ENCODE results near the gene LHX4. TPM values are rescaled to one million over a fixed set of nuclear protein-coding genes. Genes with fewer than 3 reads are reported as not detected.

The LHX4 gene
- total RNA-seq, 2 donors from 2014 or later: not detected

DNA sequence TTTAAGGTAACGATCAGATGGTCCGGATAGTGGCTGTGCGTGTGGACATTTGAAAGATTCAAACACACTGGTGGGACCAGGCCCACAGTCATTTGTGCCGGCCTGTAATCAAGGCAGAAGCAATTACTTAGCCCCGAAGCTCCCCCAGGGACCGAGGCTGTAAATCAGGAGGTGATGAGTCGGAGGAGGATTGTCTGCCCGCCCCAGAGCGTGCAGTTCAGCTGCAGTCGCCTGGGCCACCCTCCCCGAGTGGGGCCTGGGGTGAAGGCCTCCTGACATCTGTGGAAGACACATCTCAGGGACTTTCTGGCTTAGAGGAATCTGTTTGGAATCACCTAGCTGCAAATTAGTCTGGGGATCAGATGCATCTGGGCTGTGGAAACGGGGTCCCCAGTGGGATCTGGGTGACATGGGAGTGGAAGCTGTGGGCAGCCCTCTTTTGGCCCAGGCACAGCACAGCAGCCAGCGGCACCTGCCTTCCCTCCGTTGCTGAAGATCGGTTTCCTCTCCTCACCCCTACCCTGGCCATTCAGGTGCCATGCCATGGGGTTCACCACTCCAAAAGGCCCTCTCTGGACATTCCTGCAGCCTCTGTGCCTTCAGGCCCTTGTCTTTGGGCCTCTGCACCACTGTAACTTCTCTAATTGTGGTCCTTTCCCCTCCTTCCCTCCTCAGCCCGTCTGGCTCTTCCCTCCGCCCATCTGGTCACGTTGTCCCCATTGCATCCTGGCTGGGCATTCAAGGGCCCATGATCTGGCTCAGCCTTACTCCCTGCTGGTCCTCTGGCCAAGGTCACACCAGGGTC lies 25.7 kb downstream of the LHX4 start:
- ATAC-seq: no peak
- Mint-ChIP-seq H3K4me1 (peaks cover 9% of the 10 kb centered on the region), H3K27ac (no peak overlapping the region), H3K27me3 (peaks cover 71% of the 10 kb centered on the region), H3K4me3 (no peak overlapping the region), H3K36me3 (ENCODE audit: low read depth) (peaks cover 3% of the 10 kb centered on the region)
- no peak for DNase-seq
- H3K9me3 ChIP-seq (ENCODE audit: control insufficient read depth, low read length, poor library complexity, severe bottlenecking): no peaks in the 10 kb centered on the region

DNA sequence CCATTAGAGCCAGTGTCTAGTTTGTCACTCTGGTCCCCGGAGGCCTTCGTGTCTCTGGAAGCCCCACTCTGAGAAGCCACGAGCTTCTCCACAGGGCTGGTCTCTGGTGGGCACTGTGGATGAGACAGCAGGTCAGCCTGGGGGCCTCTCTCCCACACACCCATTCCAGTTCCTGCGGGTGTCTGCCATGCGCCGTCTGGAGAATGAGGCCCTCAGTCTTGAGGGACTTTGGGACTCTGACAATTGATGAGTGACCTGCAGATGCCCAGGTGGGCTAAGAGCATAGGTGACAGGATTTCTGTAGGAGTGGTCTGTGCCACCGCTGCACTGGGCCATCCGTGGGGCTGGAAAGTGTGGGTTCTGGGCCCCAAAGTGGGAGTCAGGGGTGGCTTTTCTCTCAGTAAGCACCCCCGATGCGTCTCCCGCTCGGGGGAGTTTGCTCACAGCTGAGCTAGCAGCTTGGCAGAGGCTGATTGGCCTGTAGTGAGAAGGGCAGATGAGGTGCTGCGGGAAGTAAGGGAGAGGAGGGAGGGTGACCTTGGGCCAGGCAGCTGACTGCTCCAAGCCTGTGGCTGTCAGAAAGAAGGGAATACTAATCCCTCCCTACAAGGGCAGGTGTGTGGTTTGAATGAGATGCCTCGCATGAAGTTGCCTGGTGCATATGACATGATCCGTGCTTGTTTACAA lies 26.4 kb downstream of the LHX4 start:
- Mint-ChIP-seq H3K27me3 (peaks cover 65% of the 10 kb centered on the region), H3K27ac (no peak overlapping the region)
- DNase-seq: no peak

DNA sequence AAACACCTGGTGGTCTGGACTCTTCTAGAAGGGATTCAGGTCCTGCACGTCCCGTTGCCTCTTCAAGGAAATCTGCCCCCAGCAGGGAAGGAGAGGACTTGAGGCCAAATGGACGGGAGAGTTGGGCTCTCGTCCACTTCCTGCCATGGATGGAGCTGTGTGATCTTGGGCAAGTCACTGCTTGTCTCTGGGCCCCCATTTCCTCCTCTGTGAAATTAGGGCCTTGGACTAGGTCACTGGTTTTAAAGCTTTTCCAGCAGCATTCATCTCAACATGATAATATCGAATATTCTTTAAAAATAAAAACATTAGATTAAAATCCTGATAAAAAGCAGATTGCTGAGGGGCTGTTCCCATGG lies 26.9 kb downstream of the LHX4 start:
- DNase-seq (no peak), ATAC-seq (no peak)
- H3K9me3 ChIP-seq (ENCODE audit: control insufficient read depth, low read length, poor library complexity, severe bottlenecking): no peaks in the 10 kb centered on the region
- peaks cover 3% of the 10 kb centered on the region for H3K36me3 Mint-ChIP-seq (ENCODE audit: low read depth)
- no peak overlapping the region for H3K4me3 Mint-ChIP-seq
- H3K27me3 Mint-ChIP-seq: peaks cover 59% of the 10 kb centered on the region
- H3K4me1 Mint-ChIP-seq: peaks cover 9% of the 10 kb centered on the region
- no peak overlapping the region for H3K27ac Mint-ChIP-seq

More for the DNA sequence above, 26.4 kb downstream of the LHX4 start:
- peaks cover 3% of the 10 kb centered on the region for H3K36me3 Mint-ChIP-seq (ENCODE audit: low read depth)
- ATAC-seq: no peak
- no peak overlapping the region for H3K4me3 Mint-ChIP-seq
- H3K9me3 ChIP-seq (ENCODE audit: control insufficient read depth, low read length, poor library complexity, severe bottlenecking): no peaks in the 10 kb centered on the region
- peaks cover 9% of the 10 kb centered on the region for H3K4me1 Mint-ChIP-seq

DNA sequence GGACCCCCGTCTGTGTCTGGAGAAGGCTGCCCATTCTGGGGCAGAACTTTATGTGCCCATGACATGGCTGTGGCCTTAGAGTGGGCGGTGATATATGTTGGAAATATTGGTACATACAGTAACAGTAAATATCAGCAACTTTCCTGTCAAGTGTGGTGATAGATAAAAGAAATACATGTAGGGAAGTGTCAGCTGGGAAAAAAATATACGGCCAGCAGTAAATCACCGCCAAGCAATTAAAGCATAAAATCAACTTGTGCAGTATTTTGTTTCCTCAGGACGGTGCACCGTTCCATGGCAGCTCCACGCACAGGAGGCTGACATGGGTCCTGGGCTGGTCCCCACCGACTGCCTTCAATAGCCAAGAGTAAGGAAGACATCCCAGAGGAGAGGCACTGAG lies 27.4 kb downstream of the LHX4 start:
- Mint-ChIP-seq H3K4me1 (peaks cover 8% of the 10 kb centered on the region), H3K4me3 (no peak overlapping the region), H3K27me3 (peaks cover 55% of the 10 kb centered on the region), H3K36me3 (ENCODE audit: low read depth) (peaks cover 3% of the 10 kb centered on the region), H3K27ac (no peak overlapping the region)
- DNase-seq (no peak), ATAC-seq (no peak)
- H3K9me3 ChIP-seq (ENCODE audit: control insufficient read depth, low read length, poor library complexity, severe bottlenecking): no peaks in the 10 kb centered on the region

DNA sequence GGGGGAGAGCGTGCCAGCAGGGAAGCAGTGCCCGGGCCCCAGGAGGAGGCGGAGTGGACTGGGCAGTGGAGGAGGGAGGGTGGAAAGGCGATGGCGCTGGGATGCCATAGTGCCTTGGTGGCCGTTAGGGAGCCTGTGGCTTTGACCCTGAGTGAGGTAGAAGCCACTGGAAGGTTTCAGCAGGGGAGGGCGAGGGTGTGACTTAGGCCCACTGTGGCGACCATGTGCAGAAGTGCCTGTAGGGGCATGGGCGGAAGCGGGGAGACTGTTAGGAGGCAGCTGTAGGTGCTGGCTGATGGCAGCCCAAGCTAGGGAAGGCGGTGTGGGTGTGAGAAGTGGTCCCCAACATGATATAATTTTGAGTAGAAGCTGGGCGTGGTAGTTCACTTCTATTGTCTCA lies 28.2 kb downstream of the LHX4 start:
- no peaks in the 10 kb centered on the region for H3K36me3 Mint-ChIP-seq (ENCODE audit: low read depth)
- no peaks in the 10 kb centered on the region for H3K9me3 ChIP-seq (ENCODE audit: control insufficient read depth, low read length, poor library complexity, severe bottlenecking)
- DNase-seq: no peak
- H3K4me3 Mint-ChIP-seq: no peak overlapping the region
- H3K27ac Mint-ChIP-seq: no peak overlapping the region
- H3K27me3 Mint-ChIP-seq: peaks cover 46% of the 10 kb centered on the region
- H3K4me1 Mint-ChIP-seq: peaks cover 4% of the 10 kb centered on the region
- no peak for ATAC-seq

DNA sequence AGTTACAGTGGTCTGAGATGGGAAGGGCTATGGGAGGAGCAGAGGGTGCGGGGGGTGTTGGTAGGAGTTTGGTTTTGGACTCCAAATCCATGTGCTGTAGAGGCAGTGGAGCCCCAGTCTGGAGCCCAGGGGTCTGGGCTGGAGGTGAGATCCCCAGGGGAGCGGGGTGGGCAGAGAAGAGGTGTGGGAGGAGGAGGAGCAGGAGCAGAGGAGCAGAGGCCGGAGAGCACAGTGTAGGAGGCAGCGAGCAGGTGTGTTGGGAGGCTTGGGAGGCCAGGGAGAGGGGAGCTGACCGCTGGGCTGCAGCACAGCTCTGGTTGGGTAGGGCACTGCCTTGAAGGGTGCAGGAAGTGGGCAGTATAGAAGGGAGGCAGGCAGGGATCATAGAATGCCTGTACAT lies 28.9 kb downstream of the LHX4 start:
- no peak for DNase-seq
- ATAC-seq: no peak
- Mint-ChIP-seq H3K36me3 (ENCODE audit: low read depth) (no peaks in the 10 kb centered on the region), H3K4me3 (no peak overlapping the region), H3K4me1 (peaks cover 4% of the 10 kb centered on the region), H3K27ac (no peak overlapping the region), H3K27me3 (peaks cover 41% of the 10 kb centered on the region)
- H3K9me3 ChIP-seq (ENCODE audit: control insufficient read depth, low read length, poor library complexity, severe bottlenecking): no peaks in the 10 kb centered on the region

DNA sequence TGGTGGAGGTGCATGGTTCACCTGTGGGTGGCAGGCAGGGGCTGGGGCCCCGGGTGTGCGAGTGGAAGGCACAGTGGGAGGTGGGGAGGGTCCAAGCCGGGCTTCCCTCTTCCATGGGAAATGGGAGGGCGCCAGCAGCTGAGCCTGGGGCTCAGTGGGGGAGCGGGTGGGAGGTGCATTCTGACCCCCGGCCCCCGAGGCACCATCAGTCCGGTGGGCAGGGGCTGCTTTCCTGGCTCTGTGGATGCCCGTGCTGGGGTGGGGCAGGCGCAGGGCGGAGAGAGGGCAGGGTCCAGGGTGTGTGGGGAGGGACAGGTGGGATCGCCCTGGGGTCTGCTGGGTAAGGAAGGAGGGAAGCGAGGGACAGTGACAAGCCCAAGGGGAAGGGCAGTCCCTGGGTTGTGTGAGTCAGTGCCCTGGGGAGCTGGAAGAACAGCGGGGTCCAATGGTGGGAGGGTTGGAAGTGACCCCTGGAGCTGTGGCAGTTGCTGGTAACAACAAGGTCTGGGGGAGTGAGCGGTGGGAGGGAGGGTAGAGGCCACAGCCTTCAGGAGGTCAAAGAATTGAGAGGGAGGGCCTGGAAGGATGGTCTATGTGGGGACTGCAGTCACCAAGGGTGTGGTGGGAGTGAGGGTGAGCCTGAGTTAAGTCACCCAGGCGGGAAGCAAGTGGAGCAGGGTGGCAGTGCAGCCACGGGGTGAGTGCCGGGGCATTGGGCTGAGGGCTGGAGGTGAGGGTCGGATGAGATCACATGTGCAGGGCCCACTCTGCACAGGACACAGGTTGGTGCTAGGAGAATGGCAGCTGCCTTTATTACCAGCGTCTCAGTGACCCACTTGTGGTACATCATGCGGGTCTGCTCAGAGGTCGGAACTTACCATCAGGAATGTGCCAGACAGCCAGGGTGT lies 29.6 kb downstream of the LHX4 start:
- no peak overlapping the region for H3K4me3 Mint-ChIP-seq
- ATAC-seq (no peak), DNase-seq (no peak)
- H3K27ac Mint-ChIP-seq: no peak overlapping the region
- no peaks in the 10 kb centered on the region for H3K9me3 ChIP-seq (ENCODE audit: control insufficient read depth, low read length, poor library complexity, severe bottlenecking)
- peaks cover 4% of the 10 kb centered on the region for H3K4me1 Mint-ChIP-seq
- peaks cover 36% of the 10 kb centered on the region for H3K27me3 Mint-ChIP-seq
- no peaks in the 10 kb centered on the region for H3K36me3 Mint-ChIP-seq (ENCODE audit: low read depth)

DNA sequence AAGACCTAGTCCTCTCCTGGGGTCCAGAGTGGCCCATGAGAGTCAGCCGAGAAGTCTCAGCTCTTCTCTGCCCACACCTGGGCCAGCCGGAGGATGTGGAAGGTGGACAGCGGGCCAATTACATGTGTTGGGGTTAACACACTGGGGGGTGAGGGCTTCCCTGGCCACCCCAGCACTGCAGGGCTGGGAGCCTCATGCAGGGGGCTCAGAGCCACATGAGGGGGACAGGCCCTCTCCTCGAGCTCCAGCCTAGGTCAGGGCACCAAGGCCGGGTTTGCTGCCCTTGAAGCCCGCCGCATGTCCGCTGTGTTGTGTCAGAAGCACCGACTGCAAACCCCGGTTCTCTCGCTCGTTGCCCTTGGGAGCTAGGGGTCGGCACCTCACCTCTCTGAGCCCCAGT lies 30.5 kb downstream of the LHX4 start:
- no peak for ATAC-seq
- DNase-seq: no peak
- no peaks in the 10 kb centered on the region for H3K9me3 ChIP-seq (ENCODE audit: control insufficient read depth, low read length, poor library complexity, severe bottlenecking)
- Mint-ChIP-seq H3K4me1 (peaks cover 7% of the 10 kb centered on the region), H3K36me3 (ENCODE audit: low read depth) (no peaks in the 10 kb centered on the region), H3K4me3 (no peak overlapping the region), H3K27ac (no peak overlapping the region), H3K27me3 (peaks cover 28% of the 10 kb centered on the region)

DNA sequence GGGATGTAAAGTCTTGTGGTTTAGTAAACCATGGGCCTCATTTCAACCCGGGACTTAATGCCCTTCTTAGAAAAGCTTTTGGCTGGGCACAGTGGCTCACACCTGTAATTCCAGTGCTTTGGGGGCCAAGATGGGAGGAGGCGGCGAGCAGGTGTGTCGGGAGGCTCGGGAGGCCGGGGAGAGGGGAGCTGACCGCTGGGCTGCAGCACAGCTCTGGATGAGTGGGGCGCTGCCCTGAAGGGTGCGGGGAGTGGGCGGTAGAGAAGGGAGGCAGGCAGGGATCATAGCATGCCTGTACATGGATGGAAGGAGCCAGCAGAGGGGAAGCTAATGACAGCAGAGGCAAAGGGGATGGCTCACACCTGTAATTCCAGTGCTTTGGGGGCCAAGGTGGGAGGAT lies 31.0 kb downstream of the LHX4 start:
- no peak for ATAC-seq
- H3K27ac Mint-ChIP-seq: no peak overlapping the region
- no peak overlapping the region for H3K4me3 Mint-ChIP-seq
- H3K27me3 Mint-ChIP-seq: peaks cover 23% of the 10 kb centered on the region
- no peaks in the 10 kb centered on the region for H3K36me3 Mint-ChIP-seq (ENCODE audit: low read depth)
- no peak for DNase-seq
- H3K9me3 ChIP-seq (ENCODE audit: control insufficient read depth, low read length, poor library complexity, severe bottlenecking): no peaks in the 10 kb centered on the region
- H3K4me1 Mint-ChIP-seq: peaks cover 7% of the 10 kb centered on the region

DNA sequence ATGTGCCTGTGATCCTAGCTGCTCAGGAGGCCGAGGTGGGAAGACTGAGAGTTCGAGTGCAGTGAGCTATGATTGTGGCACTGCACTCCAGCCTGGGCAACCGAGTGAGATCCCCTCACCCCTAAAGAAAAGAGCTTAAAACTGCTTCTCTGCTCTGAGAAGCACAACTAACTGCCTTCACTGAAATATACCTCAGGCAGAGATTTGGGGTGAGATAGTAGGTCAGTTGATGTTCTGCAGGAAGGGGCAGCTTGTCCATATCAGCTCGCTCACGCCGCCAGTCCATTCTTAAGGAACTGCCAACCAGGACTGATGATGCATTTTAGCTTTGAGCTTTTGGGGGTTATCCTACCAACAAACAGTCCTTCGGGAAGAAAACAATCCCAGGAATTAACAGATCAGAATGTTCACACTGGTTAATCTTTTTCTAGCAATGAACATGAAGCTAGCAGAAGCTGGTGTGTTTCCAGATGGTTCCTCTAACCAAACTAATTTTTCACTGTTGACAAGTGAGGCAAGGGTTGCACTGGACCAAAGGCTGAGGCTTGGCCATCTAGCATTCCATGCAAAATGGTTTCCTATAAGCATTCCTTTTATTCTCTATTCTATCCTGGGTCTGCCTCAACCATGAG lies 31.6 kb downstream of the LHX4 start:
- no peaks in the 10 kb centered on the region for H3K36me3 Mint-ChIP-seq (ENCODE audit: low read depth)
- ATAC-seq (no peak), DNase-seq (no peak)
- H3K27ac Mint-ChIP-seq: no peak overlapping the region
- peaks cover 17% of the 10 kb centered on the region for H3K27me3 Mint-ChIP-seq
- H3K4me3 Mint-ChIP-seq: no peak overlapping the region
- no peaks in the 10 kb centered on the region for H3K9me3 ChIP-seq (ENCODE audit: control insufficient read depth, low read length, poor library complexity, severe bottlenecking)
- H3K4me1 Mint-ChIP-seq: peaks cover 7% of the 10 kb centered on the region

DNA sequence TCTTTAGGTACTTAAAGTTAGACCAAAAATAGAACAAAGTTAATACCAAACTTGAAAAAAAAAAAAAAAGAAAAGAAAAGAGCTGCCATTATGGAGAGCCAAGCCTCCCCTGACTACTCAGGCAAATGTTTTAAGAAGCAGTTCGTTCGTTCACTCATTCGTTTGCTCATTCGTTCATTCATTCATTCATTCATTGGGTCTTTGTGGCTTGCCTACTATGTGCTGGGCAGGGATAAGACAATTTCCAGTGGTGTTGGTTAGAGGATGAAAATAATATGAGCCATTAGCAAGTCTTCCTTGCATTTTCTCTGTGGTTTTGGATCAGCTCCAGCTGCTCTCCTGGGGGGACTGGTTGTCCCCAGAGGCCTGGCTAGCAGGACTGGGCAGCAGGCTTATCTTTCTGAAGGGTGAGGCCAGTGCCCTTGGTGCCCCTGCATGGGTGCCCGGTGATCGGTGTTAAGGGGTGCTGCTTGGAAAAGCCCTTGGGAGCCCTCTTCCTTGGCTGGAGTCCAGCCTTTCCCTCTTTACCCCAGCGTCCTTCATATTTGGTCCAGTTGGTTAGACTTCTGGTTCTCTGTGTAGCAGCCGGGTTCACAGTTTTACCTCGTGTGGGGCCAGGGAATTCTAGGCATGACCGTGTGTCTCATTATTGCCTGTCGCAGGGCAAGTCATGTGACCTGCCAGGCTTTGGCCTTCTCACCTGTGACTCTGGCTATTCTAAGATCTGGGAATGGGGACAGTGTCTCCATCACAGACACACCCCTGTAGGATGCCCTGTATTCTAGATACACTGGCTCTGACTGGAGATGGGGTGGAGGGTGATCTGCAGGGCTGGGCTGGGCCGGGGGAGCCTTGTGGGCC lies 32.8 kb downstream of the LHX4 start:
- no peak overlapping the region for H3K27ac Mint-ChIP-seq
- H3K36me3 Mint-ChIP-seq (ENCODE audit: low read depth): no peaks in the 10 kb centered on the region
- H3K4me3 Mint-ChIP-seq: no peak overlapping the region
- peaks cover 10% of the 10 kb centered on the region for H3K27me3 Mint-ChIP-seq
- no peaks in the 10 kb centered on the region for H3K9me3 ChIP-seq (ENCODE audit: control insufficient read depth, low read length, poor library complexity, severe bottlenecking)
- peaks cover 6% of the 10 kb centered on the region for H3K4me1 Mint-ChIP-seq
- no peak for ATAC-seq
- no peak for DNase-seq

DNA sequence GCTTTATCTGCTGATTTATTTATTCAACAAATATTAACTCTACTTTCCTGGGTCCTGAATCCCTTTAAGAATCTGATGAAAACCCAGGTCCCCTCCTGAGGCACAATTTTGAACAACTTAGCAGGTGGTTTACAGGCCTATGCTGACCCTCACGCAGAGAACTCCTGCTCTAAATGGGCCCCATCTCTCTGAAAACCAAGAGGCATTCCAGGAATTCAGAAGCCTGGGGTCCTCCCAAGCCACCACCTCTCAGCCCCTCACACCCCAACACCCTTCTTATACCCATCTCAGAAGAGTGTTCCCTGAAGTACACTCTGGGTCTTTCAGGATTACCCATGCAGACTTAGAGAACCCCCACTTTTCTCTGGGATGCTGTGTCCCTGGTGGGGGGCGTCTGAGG lies 34.5 kb downstream of the LHX4 start:
- Mint-ChIP-seq H3K27ac (peak overlapping the region; percentile 21), H3K36me3 (ENCODE audit: low read depth) (no peaks in the 10 kb centered on the region), H3K27me3 (no peaks in the 10 kb centered on the region), H3K4me3 (no peak overlapping the region), H3K4me1 (peaks cover 3% of the 10 kb centered on the region)
- no peak for DNase-seq
- H3K9me3 ChIP-seq (ENCODE audit: control insufficient read depth, low read length, poor library complexity, severe bottlenecking): no peaks in the 10 kb centered on the region
- no peak for ATAC-seq

Data from T-helper 17 cell (primary cell).